Measurements from ENCODE around the gene PPIF. TPM values are rescaled to one million over a fixed set of nuclear protein-coding genes. Genes with fewer than 3 reads are reported as not detected.
A peak's percentile ranks its signal among the peaks of the same experiment; 100 is the strongest.

Gene PPIF
- total and polyA plus RNA-seq, 2 of the 13 experiments (the other 11 are each of a cell fraction or from before 2014, with no cell fraction given) = 147 to 157 TPM

GRCh38 chr10:79347226-79347893, at the start of gene PPIF (continued):
- TF ChIP-seq, protein P1, sequence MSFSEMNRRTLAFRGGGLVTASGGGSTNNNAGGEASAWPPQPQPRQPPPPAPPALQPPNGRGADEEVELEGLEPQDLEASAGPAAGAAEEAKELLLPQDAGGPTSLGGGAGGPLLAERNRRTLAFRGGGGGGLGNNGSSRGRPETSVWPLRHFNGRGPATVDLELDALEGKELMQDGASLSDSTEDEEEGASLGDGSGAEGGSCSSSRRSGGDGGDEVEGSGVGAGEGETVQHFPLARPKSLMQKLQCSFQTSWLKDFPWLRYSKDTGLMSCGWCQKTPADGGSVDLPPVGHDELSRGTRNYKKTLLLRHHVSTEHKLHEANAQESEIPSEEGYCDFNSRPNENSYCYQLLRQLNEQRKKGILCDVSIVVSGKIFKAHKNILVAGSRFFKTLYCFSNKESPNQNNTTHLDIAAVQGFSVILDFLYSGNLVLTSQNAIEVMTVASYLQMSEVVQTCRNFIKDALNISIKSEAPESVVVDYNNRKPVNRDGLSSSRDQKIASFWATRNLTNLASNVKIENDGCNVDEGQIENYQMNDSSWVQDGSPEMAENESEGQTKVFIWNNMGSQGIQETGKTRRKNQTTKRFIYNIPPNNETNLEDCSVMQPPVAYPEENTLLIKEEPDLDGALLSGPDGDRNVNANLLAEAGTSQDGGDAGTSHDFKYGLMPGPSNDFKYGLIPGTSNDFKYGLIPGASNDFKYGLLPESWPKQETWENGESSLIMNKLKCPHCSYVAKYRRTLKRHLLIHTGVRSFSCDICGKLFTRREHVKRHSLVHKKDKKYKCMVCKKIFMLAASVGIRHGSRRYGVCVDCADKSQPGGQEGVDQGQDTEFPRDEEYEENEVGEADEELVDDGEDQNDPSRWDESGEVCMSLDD (CRISPR knock-in tag; IDR thresholded peaks at IDR 0.05; ENCODE audit: borderline replicate concordance) = peak; percentile 42; the same call in 1 of the 2 replicates
- TF ChIP-seq MXI1 (IDR thresholded peaks at IDR 0.05; ENCODE audit: borderline replicate concordance, low read depth, low read length) (peak; percentile 13; the same call in 1 of the 3 replicates), ETS1 (CRISPR knock-in tag; IDR thresholded peaks at IDR 0.05) (peak; percentile 82; the same call in 1 of the 2 replicates), ZNF670 (CRISPR knock-in tag; IDR thresholded peaks at IDR 0.05; ENCODE audit: borderline replicate concordance) (peak; percentile 66; the same call in 1 of the 2 replicates), E2F1 (CRISPR knock-in tag; IDR thresholded peaks at IDR 0.05) (peak; percentile 78), MTF1 (CRISPR knock-in tag; IDR thresholded peaks at IDR 0.05) (no peak), TGIF2 (CRISPR knock-in tag; IDR thresholded peaks at IDR 0.05) (peak; percentile 6; the same call in 1 of the 2 replicates), FOXA1 (IDR thresholded peaks at IDR 0.05) (no peak), FOXA1 (CRISPR knock-in tag; IDR thresholded peaks at IDR 0.05) (0 out of 2 replicates have a peak, but pooled peaks have one; percentile 4), ZNF329 (CRISPR knock-in tag; IDR thresholded peaks at IDR 0.05; ENCODE audit: low read depth) (peak; percentile 80), ZNF547 (CRISPR knock-in tag; IDR thresholded peaks at IDR 0.05) (peak; percentile 85), RBM22 (optimal IDR thresholded peaks at IDR 0.05; ENCODE audit: low read length) (peak; percentile 75), ZBTB43 (CRISPR knock-in tag; conservative IDR thresholded peaks at IDR 0.05) (peak; percentile 9; the same call in 1 of the 2 replicates), NCOA2 (CRISPR knock-in tag; IDR thresholded peaks at IDR 0.05) (no peak), MAFF (IDR thresholded peaks at IDR 0.05; ENCODE audit: low read depth, low read length) (no peak), ZBTB3 (CRISPR knock-in tag; IDR thresholded peaks at IDR 0.05; ENCODE audit: borderline replicate concordance, low read depth) (0 out of 2 replicates have a peak, but pooled peaks have one; percentile 25), HBP1 (CRISPR knock-in tag; IDR thresholded peaks at IDR 0.05; ENCODE audit: low read depth) (0 out of 2 replicates have a peak, but pooled peaks have one; percentile 57), AGO2 (optimal IDR thresholded peaks at IDR 0.05; ENCODE audit: low read depth, low read length) (peak; percentile 93), CBX2 (IDR thresholded peaks at IDR 0.05; ENCODE audit: low read depth, low read length) (no peak), CBX2 (CRISPR knock-in tag; IDR thresholded peaks at IDR 0.05; ENCODE audit: low read depth) (0 out of 2 replicates have a peak, but pooled peaks have one; percentile 10), ZNF501 (CRISPR knock-in tag; IDR thresholded peaks at IDR 0.05) (no peak), ZFP36 (IDR thresholded peaks at IDR 0.05; ENCODE audit: borderline replicate concordance, low read depth, low read length, partially characterized antibody) (no peak), ZNF224 (CRISPR knock-in tag; IDR thresholded peaks at IDR 0.05) (no peak)

Data from HepG2 (cell line).